K562 (cell line): ENCODE data around the gene ART4. TPM values are rescaled to one million over a fixed set of nuclear protein-coding genes. Genes with fewer than 3 reads are reported as not detected.

Experiments used
- ATAC-seq: fragments of 200-7000 bp; cut with Tn5 transposase; 3 replicates; pipeline ENCODE4 v1.9.1; 2020; ENCODE audit warnings: moderate library complexity
- BruUV-seq: library from RNA; stranded (reverse); fragments of 400-500 nt; replicated peaks from 2 replicates; lab custom pipeline; 2021; lab: Mats Ljungman, UMichigan
- CTCF ChIA-PET: fragments of 300-600 bp; formaldehyde crosslinking; extraction: SDS; loops from one replicate; lab custom pipeline; 2021; ENCODE audit warnings: low intra/inter-chr PET ratio; lab: Yijun Ruan, JAX
- POLR2A ChIA-PET: fragments of 300-600, 350-650 bp; sonication (Branson Sonifier 250); formaldehyde crosslinking; extraction: SDS; loops from one replicate; lab custom pipeline; 2021; ENCODE audit warnings: antibody characterized with exemption, inconsistent platforms; lab: Yijun Ruan, JAX
- DNase-seq, 4 experiments: peaks; one replicate each; pipeline versions ENCODE4 v3.0.0 to v3.0.0-alpha.2; 2011 to 2018; ENCODE audit warnings: low spot score in 3 of 4, mixed read lengths in 3 of 4; ENCODE audit errors: extremely low read depth in 1 of 4
- FAIRE-seq: peaks from 2 replicates; lab custom pipeline; 2011; peaks lifted over from hg19 to GRCh38; lab: Jason Lieb, UNC
- H2AFZ ChIP-seq: 2 replicates; pipeline ENCODE4 v1.6.0; 2011; ENCODE audit warnings: low read depth, low read length, control low read depth, inconsistent platforms
- H3K27ac ChIP-seq: fragments of 200-600 bp; 3 replicates; pipeline ENCODE4 v1.8.0; 2011; ENCODE audit warnings: low read depth, mild to moderate bottlenecking, control low read depth, inconsistent platforms, low read length, moderate library complexity, mixed read lengths; ENCODE audit errors: extremely low read depth
- H3K27me3 ChIP-seq, 2 experiments: fragments of 300-600 bp in 1 of 2; 2 replicates in 1 of 2; 3 replicates in 1 of 2; pipeline versions ENCODE4 v1.6.0 to v1.8.0; 2011; ENCODE audit warnings: inconsistent platforms in 2 of 2, low read length in 2 of 2, mild to moderate bottlenecking in 1 of 2, mixed read lengths in 1 of 2, moderate library complexity in 1 of 2; ENCODE audit not compliant: control insufficient read depth in 2 of 2, insufficient read depth in 2 of 2
- H3K36me3 ChIP-seq: fragments of 300-600 bp; 3 replicates; pipeline ENCODE4 v1.8.0; 2011; ENCODE audit warnings: mild to moderate bottlenecking, low read length, inconsistent platforms; ENCODE audit not compliant: control insufficient read depth, insufficient read depth
- H3K4me1 ChIP-seq, 2 experiments: fragments of 200-600 bp in 1 of 2; replicated peaks in 1 of 2; 2 replicates in 1 of 2; 3 replicates in 1 of 2; pipeline versions ENCODE4 v1.5.1 to v1.8.0; 2011; ENCODE audit warnings: inconsistent platforms in 2 of 2, low read length in 2 of 2, mild to moderate bottlenecking in 1 of 2, mixed read lengths in 1 of 2, moderate library complexity in 1 of 2; ENCODE audit not compliant: control insufficient read depth in 2 of 2, insufficient read depth in 2 of 2
- H3K4me2 ChIP-seq: 2 replicates; pipeline ENCODE4 v1.6.1; 2011; ENCODE audit warnings: low read length, control low read depth, inconsistent platforms, mixed read lengths; ENCODE audit not compliant: insufficient read depth
- H3K4me3 ChIP-seq: fragments of 200-600 bp; sonication (generic), shearing (Covaris generic); 2 replicates; pipeline ENCODE4 v1.5.1; 2016; ENCODE audit warnings: control low read depth, inconsistent platforms
- H3K79me2 ChIP-seq: fragments of 200-600 bp; 3 replicates; pipeline ENCODE4 v1.8.0; 2011; ENCODE audit warnings: low read length, inconsistent platforms; ENCODE audit not compliant: control insufficient read depth, insufficient read depth
- H3K9ac ChIP-seq, 2 experiments: 2 replicates each; pipeline versions ENCODE4 v1.6.0 to v1.6.1; 2011; ENCODE audit warnings: low read depth in 2 of 2, low read length in 2 of 2, control low read depth in 1 of 2, inconsistent platforms in 1 of 2, mild to moderate bottlenecking in 1 of 2, mixed read lengths in 1 of 2; ENCODE audit not compliant: insufficient read depth in 1 of 2
- H3K9me1 ChIP-seq: one replicate; pipeline ENCODE4 v1.6.0; 2011; ENCODE audit warnings: inconsistent platforms, mild to moderate bottlenecking, low read length, moderate library complexity; ENCODE audit not compliant: control insufficient read depth, insufficient read depth
- H3K9me3 ChIP-seq: replicated peaks from 2 replicates; pipeline ENCODE4 v1.5.1; 2011; ENCODE audit warnings: low read depth, low read length, inconsistent platforms; ENCODE audit not compliant: control insufficient read depth, insufficient read depth
- H4K20me1 ChIP-seq: replicated peaks from 2 replicates; pipeline ENCODE4 v1.6.1; 2011; ENCODE audit warnings: low read length, inconsistent platforms, mixed read lengths; ENCODE audit not compliant: control insufficient read depth, insufficient read depth
- GABPA ChIP-seq: fragments of 200-800 bp; sonication (Bioruptor generic); conservative IDR thresholded peaks from 2 replicates; pipeline ENCODE4 v1.6.1; 2016; ENCODE audit warnings: low read depth, missing genetic modification characterization, missing compliant biosample characterization
- PCBP1 ChIP-seq: fragments of 200-400 bp; formaldehyde crosslinking; IDR thresholded peaks from 2 replicates; pipeline ENCODE4 v1.6.1; 2018; ENCODE audit warnings: mild to moderate bottlenecking, low read depth, low read length; ENCODE audit not compliant: poor library complexity, severe bottlenecking
- RBM17 ChIP-seq: fragments of 200-400 bp; formaldehyde crosslinking; IDR thresholded peaks from 2 replicates; pipeline ENCODE4 v1.6.1; 2017; ENCODE audit warnings: low read depth, mild to moderate bottlenecking, low read length, borderline replicate concordance
- ZEB2 ChIP-seq: fragments of 450-650 bp; IDR thresholded peaks from 2 replicates; pipeline ENCODE4 v1.6.1; 2016
- ZFP36 ChIP-seq: fragments of 150-350 bp; IDR thresholded peaks from 2 replicates; pipeline ENCODE4 v1.6.1; 2018; ENCODE audit warnings: low read length, low read depth; ENCODE audit not compliant: partially characterized antibody
- ZHX1 ChIP-seq: fragments of 150-350 bp; conservative IDR thresholded peaks from 2 replicates; pipeline ENCODE4 v1.6.1; 2014; ENCODE audit warnings: low read length
- WGBS: fragments of 100-300 bp; shearing (Covaris generic); methylation state at CpG from one replicate; pipeline ENCODE4 v1.1.6; 2016; ENCODE audit warnings: low coverage, mixed read lengths; ENCODE audit not compliant: insufficient coverage; ENCODE audit errors: missing lambda C conversion rate; 5-methylcytosine and 5-hydroxymethylcytosine counted together
- in situ Hi-C: fragments of 300-500 bp; cut with MboI; formaldehyde crosslinking; loops from 4 replicates; pipeline ENCODE4 v1.15.0; 2018; ENCODE audit warnings: inconsistent platforms, mixed read lengths
- intact Hi-C: fragments of 100-400 bp; cut with micrococcal nuclease; formaldehyde crosslinking; loops from 2 replicates; pipeline ENCODE4 v1.14.2; 2022
- polyA plus RNA-seq, 8 experiments: library from polyadenylated mRNA; depleted of rRNA in 4 of 8; stranded (reverse) in 5 of 8; unstranded in 3 of 8; fragments of >200 nt; fragmentation: Nextera tagmentation in 2 of 8; fragmentation: Illumina TruSeq in 1 of 8; extraction: Ambion mirVana in 2 of 8; extraction: Trizol in 1 of 8; gene quantifications; 2 replicates each; pipeline versions ENCODE4 v1.2.1 to v1.2.3, GENCODE V29; 2011 to 2014; ENCODE audit warnings: inconsistent platforms in 1 of 8, missing spikeins in 1 of 8
- total RNA-seq, 7 experiments: library from RNA; depleted of rRNA in 6 of 7; stranded (reverse); fragments of >200 nt in 6 of 7; fragmentation: Illumina TruSeq in 2 of 7; extraction: Trizol in 2 of 7; gene quantifications; 2 replicates each; pipeline versions ENCODE4 v1.2.1 to v1.2.3, GENCODE V29; 2011 to 2021; ENCODE audit warnings: low replicate concordance in 1 of 7

Gene ART4
- total and polyA plus RNA-seq, 9 of the 15 experiments (the other 6 are each of a cell fraction or from before 2014, with no cell fraction given): 0.07 TPM; not detected in 8

- TF ChIP-seq RBM17 (no peak), PCBP1 (no peak), ZHX1 (no peak)
- TF ChIP-seq, all 486 proteins: peak for 0
Measured at GRCh38 chr12:14883686-14884085, 40.4 kb upstream of the ART4 start (continued).

DNA sequence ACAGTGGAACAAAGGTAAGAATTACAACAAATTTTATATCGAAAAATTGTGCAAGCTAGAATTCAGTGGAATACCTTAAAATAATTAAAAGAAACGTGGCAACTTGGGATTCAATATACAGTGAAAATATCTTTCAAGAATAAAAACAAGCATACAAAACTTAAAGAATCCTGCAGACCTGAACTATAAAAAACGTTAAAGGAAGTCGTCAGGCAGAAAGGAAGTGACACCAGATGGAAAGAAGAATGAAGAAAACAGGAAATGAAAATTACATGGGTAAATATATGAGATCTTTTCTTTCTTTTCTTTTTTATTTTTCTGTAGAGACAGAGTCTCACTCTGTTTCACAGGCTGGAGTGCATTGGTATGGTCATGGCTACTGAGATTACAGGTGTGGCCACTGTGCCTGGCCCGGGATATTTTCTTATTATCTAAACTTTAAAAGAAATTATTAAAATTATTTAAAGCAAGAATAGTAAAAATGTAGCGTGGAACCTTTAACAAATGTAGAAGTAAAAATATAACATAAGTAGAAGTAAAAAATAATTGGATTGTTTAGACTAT lies 37.6 kb upstream of the ART4 start:
- no peaks in the 10 kb centered on the region for H3K9me3 ChIP-seq
- no peaks in the 10 kb centered on the region for H3K9me1 ChIP-seq
- no peaks in the 10 kb centered on the region for H3K4me1 ChIP-seq
- TF ChIP-seq ZEB2 (no peak), ZFP36 (no peak), GABPA (tag) (peak; percentile 29; the same call in 1 of the 2 replicates)
- ChIA-PET CTCF (no interaction called here), POLR2A (no interaction called here)
- H4K20me1 ChIP-seq: no peaks in the 10 kb centered on the region
- no peak overlapping the region for H3K27ac ChIP-seq
- ATAC-seq (no peak), FAIRE-seq (no peak), DNase-seq (no peak)
- no peak overlapping the region for H3K4me3 ChIP-seq
- intact Hi-C loops: no loop called here
- no peak overlapping the region for H2AFZ ChIP-seq
- no peaks in the 10 kb centered on the region for H3K36me3 ChIP-seq
- 2% methylated on average over 6 of the region's 6 CpGs for WGBS
- H3K4me2 ChIP-seq: no peak overlapping the region
- no peak overlapping the region for H3K9ac ChIP-seq
- H3K27me3 ChIP-seq: no peaks in the 10 kb centered on the region
- no peaks in the 10 kb centered on the region for H3K79me2 ChIP-seq
- no TSS peak for BruUV-seq
- in situ Hi-C loops: no loop called here
